ENCODE data around the gene SH3BGRL. TPM values are rescaled to one million over a fixed set of nuclear protein-coding genes. Genes with fewer than 3 reads are reported as not detected.

SH3BGRL gene
- total RNA-seq, 1 donor from 2014 or later = 192 TPM

DNA sequence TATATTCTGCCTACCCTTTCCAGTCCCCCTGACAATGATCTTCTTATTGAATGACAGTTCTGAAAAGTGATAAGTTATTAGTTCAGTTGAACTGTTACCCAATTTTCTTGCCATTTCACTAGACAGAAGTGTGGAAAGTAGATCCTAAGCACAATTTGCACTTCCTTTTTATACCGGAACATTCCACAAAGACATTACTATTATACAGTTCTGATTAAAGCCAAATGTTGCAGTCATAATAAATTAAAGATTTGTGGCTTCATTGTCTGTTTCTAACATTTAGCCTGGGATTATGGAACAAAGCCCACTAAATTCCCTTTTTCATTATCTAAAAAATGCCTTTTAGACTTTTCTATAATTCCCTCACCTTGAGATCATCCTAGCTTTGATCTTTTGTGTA is 13.8 kb downstream of the SH3BGRL start:
- DNase-seq (no peak), ATAC-seq (no peak)
- Histone ChIP-seq H3K27ac (no peak overlapping the region), H3K4me3 (no peak overlapping the region), H3K36me3 (no peaks in the 10 kb centered on the region), H3K9me3 (no peaks in the 10 kb centered on the region), H3K27me3 (ENCODE audit: low read depth) (no peaks in the 10 kb centered on the region), H3K4me1 (no peaks in the 10 kb centered on the region)
- intact Hi-C loops (cut with DNase I) = no loop called here
- TF ChIP-seq, protein P1, sequence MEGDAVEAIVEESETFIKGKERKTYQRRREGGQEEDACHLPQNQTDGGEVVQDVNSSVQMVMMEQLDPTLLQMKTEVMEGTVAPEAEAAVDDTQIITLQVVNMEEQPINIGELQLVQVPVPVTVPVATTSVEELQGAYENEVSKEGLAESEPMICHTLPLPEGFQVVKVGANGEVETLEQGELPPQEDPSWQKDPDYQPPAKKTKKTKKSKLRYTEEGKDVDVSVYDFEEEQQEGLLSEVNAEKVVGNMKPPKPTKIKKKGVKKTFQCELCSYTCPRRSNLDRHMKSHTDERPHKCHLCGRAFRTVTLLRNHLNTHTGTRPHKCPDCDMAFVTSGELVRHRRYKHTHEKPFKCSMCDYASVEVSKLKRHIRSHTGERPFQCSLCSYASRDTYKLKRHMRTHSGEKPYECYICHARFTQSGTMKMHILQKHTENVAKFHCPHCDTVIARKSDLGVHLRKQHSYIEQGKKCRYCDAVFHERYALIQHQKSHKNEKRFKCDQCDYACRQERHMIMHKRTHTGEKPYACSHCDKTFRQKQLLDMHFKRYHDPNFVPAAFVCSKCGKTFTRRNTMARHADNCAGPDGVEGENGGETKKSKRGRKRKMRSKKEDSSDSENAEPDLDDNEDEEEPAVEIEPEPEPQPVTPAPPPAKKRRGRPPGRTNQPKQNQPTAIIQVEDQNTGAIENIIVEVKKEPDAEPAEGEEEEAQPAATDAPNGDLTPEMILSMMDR (IDR thresholded peaks at IDR 0.05) = no peak

DNA sequence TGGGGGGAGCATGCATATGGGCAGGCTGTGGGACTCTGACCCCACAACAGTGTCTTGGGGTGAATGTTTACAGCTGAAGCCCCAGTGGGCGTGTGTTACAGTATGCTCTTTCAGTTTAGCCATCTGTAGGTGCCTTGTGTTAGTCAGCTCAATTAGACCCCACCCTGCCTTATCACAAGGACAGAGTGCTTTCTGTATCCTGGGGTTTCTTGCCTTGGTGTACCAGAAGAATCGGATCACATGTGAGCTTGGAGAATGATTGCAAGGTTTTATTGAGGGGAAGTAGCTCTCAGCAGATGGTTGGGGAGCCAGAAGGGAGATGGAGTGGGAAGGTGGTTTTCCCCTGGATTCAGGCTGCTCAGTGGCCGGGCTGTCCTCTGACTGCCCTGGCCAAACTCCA is 27.3 kb downstream of the SH3BGRL start:
- Histone ChIP-seq H3K9me3 (no peaks in the 10 kb centered on the region), H3K27ac (no peak overlapping the region), H3K27me3 (ENCODE audit: low read depth) (no peaks in the 10 kb centered on the region), H3K4me1 (no peaks in the 10 kb centered on the region), H3K36me3 (no peaks in the 10 kb centered on the region), H3K4me3 (no peak overlapping the region)
- DNase-seq (no peak), ATAC-seq (no peak)
- intact Hi-C loops (cut with DNase I) = no loop called here
- TF ChIP-seq, protein P1 (IDR thresholded peaks at IDR 0.05) = no peak

DNA sequence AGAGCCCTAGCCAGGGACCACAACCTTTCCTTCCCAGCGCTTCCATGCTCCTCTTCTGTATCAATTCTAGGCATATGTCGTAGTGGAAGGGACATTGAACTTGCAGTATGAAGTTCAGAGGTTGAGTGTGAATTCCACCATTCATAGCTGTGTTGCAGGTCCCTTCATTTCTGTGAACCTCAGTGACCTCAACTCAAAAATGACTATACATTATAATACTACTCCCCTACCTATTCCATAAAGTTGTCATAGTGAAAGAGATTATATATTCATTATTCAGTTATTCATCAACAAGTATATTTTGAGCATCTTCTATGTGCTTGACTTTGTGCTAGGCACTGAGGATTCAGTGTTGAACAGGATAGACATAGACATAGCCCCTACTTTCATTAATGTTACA is 28.0 kb downstream of the SH3BGRL start:
- H3K27ac ChIP-seq = no peak overlapping the region
- DNase-seq (no peak), ATAC-seq (no peak)
- H3K4me3 ChIP-seq = no peak overlapping the region
- H3K4me1 ChIP-seq = no peaks in the 10 kb centered on the region
- TF ChIP-seq, protein P1 (IDR thresholded peaks at IDR 0.05) = no peak
- no peaks in the 10 kb centered on the region for H3K36me3 ChIP-seq
- no peaks in the 10 kb centered on the region for H3K27me3 ChIP-seq (ENCODE audit: low read depth)
- no peaks in the 10 kb centered on the region for H3K9me3 ChIP-seq
- intact Hi-C loops (cut with DNase I) = no loop called here

DNA sequence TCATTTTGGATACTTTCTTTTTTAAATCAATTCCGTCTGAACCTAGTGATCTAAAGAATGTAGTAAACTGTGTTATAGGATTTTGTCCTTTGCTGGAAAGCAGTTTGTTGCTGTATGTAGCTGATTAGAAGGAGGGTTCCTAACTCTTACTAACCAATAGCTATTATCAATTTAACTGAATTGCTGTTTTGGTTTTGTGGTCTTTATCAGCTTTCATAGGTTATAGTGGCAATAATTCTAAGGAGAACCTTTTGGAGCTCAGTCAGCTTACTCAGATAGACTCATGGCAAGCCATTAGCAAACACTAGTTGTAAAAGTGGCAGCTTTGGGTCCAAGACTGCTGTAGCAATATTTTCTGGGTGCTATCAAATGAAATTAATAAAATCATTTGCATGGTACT is 29.6 kb downstream of the SH3BGRL start:
- Histone ChIP-seq H3K4me3 (no peak overlapping the region), H3K27ac (no peak overlapping the region), H3K27me3 (ENCODE audit: low read depth) (no peaks in the 10 kb centered on the region), H3K4me1 (no peaks in the 10 kb centered on the region), H3K9me3 (no peaks in the 10 kb centered on the region), H3K36me3 (no peaks in the 10 kb centered on the region)
- ATAC-seq (no peak), DNase-seq (no peak)
- intact Hi-C loops (cut with DNase I) = no loop called here
- TF ChIP-seq, protein P1 (IDR thresholded peaks at IDR 0.05) = no peak

DNA sequence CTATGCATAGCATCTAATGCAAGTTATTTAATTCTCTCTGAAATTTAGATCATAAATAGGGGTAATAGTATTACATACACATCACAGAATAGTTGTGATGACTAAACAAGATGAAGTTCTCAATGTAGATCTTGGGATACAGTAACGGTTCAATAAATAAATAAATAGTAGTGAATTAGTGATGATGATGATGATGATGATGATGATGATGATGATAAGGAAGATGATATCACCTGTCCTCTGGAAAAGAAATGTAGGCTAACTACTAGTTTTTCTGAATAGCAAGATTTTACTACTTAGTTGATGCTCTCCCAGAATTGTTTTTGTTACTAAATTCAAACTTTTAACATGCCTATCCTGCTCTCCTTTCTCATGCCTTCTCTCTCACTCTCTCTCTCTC is 30.3 kb downstream of the SH3BGRL start:
- Histone ChIP-seq H3K9me3 (no peaks in the 10 kb centered on the region), H3K36me3 (no peaks in the 10 kb centered on the region), H3K27me3 (ENCODE audit: low read depth) (no peaks in the 10 kb centered on the region), H3K27ac (no peak overlapping the region), H3K4me3 (no peak overlapping the region), H3K4me1 (no peaks in the 10 kb centered on the region)
- no peak for DNase-seq
- TF ChIP-seq, protein P1 (IDR thresholded peaks at IDR 0.05) = no peak
- no peak for ATAC-seq
- intact Hi-C loops (cut with DNase I) = no loop called here

DNA sequence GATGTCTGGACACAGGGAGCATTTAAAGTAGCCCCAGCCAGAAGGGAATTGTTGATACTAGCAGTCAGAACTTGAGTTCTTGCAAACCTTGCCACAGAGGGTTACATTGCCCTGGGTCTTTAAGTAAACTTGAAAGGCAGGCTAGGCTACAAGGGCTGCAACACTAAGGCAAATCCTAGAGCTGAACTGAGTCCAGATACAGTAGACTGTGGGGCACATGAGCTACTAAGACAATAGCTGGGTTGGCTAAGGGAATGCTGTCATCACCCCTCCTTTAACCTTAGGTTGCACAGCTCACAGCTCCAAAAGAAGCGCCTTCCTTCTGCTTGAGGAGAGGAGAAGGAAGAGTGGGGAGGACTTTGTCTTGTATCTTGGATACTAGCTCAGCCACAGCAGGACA is 35.6 kb downstream of the SH3BGRL start:
- intact Hi-C loops (cut with DNase I) = no loop called here
- Histone ChIP-seq H3K9me3 (no peaks in the 10 kb centered on the region), H3K27ac (no peak overlapping the region), H3K4me1 (no peaks in the 10 kb centered on the region), H3K27me3 (ENCODE audit: low read depth) (no peaks in the 10 kb centered on the region), H3K36me3 (no peaks in the 10 kb centered on the region), H3K4me3 (no peak overlapping the region)
- ATAC-seq = no peak
- TF ChIP-seq, protein P1 (IDR thresholded peaks at IDR 0.05) = no peak
- no peak for DNase-seq

Data from lower lobe of right lung (tissue), 2 donors.